GM18867 (cell line): ENCODE data around the gene ZNF48.

Source experiments
- ATAC-seq: cut with Tn5 transposase; IDR thresholded peaks from one replicate; pipeline ENCODE4 v1.9.1; 2021; ENCODE audit warnings: mild to moderate bottlenecking, moderate library complexity; ENCODE audit not compliant: unreplicated experiment

ZNF48 gene

DNA sequence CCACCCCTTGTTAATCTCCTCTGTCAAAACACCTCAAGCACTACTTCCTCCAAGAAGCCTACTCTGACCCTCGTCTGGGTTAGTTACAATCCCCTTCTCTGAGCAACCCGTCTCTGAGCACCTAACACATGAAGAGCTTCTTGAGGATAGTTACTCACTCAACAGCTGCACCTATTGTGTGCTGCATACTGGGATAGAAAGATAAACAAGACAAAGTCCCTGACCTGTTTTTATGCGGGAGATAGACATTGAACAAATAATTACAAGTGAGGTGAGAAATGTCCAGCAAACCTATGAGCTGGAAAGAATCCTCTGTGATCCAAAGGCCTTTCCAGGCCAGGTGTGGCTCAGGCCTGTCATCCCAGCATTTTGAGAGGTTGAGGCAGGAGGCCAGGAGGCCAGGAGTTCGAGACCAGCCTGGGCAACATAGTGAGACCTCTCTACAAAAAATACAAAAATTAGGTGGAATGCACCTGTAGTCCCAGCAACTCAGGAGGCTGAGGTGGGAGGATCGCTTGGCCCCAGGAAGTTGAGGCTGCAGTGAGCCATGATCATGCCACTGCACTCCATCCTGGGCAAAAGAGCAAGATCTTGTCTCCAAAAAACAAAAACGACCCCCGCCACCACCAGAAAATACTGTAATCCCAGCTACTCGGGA lies 6.7 kb downstream of the ZNF48 start:
- no peak for ATAC-seq

DNA sequence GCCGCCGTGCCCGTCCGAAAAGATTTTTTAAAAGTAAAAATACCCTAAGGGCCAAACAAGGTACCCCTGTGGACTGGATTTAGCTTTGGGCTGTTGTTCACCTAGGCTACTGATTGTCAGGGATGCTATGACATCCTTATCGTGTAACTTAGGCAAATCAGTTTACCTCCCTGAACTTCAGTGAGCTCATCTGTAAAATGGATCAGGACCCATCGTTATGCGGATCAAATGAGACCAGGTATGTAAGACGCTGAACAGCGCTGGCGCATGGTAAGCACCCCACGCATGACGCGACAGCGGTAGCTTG lies 11.5 kb downstream of the ZNF48 start:
- ATAC-seq: peak; percentile 7

DNA sequence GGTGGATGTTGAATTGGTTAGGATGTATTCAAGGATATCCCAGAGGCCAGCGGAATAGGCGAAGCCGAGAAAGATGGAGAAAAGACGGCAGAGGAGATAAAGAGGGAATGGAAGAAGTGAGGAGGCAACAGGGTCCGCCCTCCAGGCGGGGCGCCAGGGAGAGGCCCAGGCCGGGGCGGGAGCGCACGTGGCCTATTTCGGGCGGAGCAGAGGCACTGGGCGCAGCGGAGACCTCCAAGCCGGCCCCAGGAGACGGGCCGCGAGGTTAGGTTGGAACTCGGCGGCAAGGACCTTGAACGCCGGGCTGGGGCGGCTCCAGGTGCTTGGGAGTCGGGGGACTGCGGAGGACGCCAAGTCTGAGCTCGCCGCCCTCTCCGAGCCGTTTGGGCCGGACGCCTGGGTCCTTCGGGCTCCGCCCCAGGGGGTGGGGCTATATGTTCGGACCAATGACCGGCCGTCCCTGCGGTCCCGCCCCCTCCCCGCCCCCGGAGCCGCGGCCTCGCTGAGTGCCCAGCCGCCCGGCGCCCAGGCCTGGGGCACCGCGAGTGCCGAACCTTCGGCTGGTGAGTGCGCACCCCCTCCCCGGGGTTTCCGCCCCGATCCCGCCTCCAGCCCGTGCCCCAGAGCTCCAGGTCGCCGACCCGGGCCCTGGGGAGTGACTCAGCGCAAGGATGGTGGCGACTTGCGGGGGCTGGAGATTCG lies 12.0 kb downstream of the ZNF48 start, which contains the start of gene ZNF771:
ZNF771 (plus strand) TSS at position 505 of the 702 bp plus-strand sequence. CDS start 448 bp downstream, outside the sequence.
- peak; percentile 71 for ATAC-seq

GRCh38 chr16:30407804-30408534 lies 12.7 kb downstream of the ZNF48 start:
- ATAC-seq: no peak

DNA sequence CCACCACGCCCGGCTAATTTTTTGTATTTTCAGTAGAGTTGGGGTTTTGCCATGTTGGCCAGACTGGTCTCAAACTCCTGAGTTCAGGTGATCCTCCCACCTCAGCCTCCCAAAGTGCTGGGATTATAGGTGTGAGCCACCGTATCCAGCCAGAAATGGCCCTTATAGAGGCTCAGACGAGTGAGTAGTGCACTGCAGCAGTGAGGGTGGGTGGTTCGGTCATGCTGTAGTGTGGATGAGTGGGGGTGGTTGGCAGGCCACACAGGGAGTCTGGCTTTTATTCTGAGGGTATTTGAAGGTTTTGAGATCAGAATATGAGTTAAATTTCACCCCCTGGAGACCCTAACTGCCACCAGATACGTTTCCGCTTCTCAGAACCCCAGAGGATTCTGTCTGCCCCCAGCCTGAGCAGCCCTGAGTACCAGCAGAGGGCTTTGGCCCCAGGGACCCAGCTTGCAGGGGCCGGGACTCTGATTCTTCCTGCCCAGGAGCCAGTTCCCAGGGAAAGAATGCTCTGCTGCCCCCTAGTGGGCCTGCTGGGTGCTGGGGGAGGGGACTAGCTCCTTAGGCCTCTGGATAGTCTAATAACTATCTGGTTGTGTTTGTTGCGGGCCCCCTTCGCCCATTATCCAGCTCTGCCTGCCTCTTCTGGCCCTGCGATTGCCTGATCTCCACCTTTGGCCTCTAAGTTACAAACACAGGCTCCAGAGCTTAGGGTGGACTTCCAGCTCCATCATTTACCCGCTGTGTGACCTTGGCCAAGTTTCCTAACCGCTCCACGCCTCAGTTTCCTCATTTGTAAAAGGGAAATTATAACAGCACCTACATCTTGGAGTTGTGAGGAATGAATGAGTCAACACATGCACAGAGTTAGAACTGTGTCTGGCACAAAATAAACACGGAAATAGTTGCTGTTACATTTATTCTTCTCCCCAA lies 14.2 kb downstream of the ZNF48 start:
- peak; percentile 46 for ATAC-seq

DNA sequence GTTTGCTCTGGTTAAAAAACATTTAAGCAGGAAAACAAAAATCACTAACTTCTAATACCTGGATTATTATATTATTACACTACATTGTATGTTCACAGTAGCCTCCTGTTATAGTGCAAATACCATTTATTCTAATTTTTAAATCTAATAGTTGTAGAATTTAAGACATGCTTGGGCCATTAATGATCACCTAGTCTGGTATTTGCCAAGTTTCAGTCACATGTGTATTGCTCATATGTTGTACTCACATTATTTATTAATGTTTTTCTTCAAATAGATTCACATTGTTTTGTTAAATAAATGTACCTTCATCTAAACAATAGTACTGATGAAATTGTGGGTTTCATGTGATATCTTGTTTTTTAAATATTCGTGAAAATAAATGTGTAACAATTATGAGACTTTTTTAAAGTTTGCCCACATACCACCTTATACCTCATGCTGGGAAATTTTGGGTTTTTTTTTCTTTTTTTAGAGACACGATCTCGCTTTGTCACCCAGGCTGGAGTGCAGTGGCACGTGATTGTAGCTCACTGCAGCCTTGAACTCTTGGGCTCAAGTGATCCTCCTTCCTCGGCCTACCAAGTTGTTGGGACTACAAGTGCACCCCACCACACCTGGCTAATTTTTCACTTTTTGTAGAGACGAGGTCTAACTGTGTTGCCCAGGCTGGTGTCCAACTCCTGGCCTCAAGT lies 18.0 kb downstream of the ZNF48 start:
- no peak for ATAC-seq

DNA sequence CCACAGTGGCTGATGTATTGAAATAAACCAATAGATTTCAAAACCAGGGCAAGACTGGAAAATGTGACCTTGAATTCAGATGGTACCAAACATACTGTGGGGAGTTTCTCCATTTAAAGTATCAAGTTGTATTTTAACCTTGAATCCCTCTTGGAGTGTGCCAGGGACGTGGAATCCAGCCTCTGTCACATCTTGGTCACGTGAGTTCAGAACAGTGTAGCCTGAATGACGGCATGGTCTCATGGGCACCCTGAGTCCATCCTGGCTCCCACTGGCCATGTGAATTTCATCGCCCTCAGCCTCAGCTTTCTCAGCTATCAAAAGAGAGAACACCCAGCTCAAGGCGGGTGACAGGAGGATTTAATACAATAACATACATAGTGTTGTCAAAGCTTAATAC lies 18.9 kb downstream of the ZNF48 start:
- no peak for ATAC-seq

DNA sequence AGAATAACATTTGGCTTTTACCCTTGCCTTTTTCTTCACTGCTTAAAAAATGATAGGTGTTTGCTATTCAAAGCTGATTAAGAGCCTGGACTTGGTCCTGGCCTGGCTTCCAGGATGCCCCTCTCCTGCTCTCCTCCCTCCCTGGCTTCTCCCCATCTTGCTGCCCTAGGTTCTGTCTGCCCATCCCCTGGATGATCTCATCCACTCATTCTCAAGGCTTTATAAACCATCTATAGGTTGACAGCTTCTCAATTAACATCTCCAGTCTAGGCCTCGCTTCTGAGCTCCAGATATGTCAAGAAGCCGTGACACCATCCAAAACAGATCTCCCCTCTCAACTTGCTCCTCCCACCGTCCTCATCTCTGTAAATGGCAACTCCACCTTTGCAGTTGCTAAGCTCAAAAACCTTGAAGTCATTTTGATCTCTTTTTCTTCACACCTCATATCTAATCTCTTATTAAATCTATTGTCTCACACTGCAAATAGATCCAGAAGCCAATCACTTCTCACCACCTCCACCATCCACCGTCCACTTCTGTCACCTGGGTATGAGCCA lies 20.9 kb downstream of the ZNF48 start:
- ATAC-seq: no peak

GRCh38 chr16:30416624-30417528 lies 21.7 kb downstream of the ZNF48 start:
- ATAC-seq: no peak

DNA sequence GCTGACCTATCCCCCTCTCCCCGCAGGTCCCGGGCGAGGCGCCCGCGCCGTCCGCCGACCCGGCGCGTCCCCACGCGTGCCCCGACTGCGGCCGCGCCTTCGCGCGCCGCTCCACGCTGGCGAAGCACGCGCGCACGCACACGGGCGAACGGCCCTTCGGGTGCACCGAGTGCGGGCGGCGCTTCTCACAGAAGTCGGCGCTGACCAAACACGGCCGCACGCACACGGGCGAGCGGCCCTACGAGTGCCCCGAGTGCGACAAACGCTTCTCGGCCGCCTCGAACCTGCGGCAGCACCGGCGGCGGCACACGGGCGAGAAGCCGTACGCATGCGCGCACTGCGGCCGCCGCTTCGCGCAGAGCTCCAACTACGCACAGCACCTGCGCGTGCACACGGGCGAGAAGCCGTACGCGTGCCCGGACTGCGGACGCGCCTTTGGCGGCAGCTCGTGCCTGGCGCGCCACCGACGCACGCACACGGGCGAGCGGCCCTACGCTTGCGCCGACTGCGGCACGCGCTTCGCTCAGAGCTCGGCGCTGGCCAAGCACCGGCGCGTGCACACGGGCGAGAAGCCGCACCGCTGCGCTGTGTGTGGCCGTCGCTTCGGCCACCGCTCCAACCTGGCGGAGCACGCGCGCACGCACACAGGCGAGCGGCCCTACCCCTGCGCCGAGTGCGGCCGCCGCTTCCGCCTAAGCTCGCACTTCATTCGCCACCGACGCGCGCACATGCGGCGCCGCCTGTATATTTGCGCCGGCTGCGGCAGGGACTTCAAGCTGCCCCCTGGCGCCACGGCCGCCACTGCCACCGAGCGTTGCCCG lies 22.5 kb downstream of the ZNF48 start:
- ATAC-seq: peak; percentile 81

- no peak for ATAC-seq
Observed at GRCh38 chr16:30418350-30419181, 23.3 kb downstream of the ZNF48 start.

- no peak for ATAC-seq
Observed at GRCh38 chr16:30421010-30421409, 25.8 kb downstream of the ZNF48 start.

DNA sequence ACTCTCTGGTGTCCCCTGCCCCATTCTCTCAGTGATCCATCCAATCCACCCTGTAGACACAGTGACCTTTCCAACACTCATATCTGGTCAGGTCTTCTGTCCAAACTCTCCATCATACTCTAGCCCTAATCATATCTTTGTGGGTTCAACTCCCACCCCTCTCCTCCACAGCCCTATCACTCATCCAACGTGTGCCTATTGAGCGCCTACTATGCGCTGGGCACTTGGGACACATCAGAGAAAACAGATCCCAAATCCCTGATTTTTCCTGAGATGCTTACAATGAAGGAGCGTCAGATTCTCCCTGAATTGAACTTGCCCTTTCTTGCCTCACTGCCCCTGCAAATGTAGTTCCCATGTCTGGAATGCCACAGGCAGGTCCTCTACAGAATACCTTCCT lies 32.8 kb downstream of the ZNF48 start:
- ATAC-seq: no peak

- no peak for ATAC-seq
Observed at GRCh38 chr16:30429418-30429677, 34.1 kb downstream of the ZNF48 start.

DNA sequence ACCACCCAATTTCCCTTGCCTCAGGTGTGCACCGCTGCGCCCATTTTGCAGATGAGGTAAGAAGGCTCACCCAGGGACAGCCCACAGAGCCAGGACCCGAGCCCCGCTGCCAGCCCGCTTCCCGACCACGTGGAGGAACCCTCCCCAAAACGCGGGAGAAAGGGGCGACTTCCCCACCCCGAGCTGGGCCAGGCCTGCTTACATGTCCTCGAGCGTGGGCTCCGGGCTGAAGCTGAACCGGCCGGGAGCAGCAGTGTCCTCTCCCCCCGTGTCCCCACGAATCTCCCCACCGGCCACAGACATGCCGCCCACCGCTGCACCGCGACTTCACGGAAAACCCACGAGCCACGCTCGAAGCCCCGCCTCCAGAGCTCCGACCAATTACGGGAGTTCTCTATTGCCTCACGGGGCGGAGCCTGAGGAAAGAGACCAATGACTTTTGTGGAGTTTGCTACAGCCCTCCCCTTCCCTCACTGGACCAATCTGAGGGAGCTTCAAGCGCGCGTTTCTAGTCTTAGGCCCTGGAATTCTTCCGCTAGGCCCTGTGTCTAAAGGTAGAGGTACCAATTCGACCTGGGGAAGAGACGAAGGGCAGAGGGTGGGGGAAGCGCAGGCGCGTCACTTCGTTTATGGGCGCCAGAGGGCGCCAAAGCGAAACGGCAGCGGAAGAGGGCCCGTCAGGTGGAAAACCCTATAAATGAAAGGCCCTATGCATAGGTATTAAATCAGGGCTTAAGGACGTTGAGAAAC lies 34.6 kb downstream of the ZNF48 start, which contains the start of gene DCTPP1:
DCTPP1 (minus strand) TSS at position 353 of the 750 bp plus-strand sequence; CDS start at position 303, 50 bp downstream.
- peak; percentile 93 for ATAC-seq

- no peak for ATAC-seq
Observed at GRCh38 chr16:30430428-30430970, 35.3 kb downstream of the ZNF48 start.
